ENCODE measurements around the gene ASTN2.

- TF ChIP-seq CTCF (IDR thresholded peaks at IDR 0.05; ENCODE audit: insufficient read depth, low read depth, low read length): no peak
- no peak for TF ChIP-seq EZH2 (IDR thresholded peaks at IDR 0.05; ENCODE audit: insufficient read depth, low read length)
These were observed 370.6 kb downstream of the ASTN2 start for GRCh38 chr9:117044241-117044640.
